Measurements from ENCODE around the gene PRRT4.

Gene PRRT4

DNA sequence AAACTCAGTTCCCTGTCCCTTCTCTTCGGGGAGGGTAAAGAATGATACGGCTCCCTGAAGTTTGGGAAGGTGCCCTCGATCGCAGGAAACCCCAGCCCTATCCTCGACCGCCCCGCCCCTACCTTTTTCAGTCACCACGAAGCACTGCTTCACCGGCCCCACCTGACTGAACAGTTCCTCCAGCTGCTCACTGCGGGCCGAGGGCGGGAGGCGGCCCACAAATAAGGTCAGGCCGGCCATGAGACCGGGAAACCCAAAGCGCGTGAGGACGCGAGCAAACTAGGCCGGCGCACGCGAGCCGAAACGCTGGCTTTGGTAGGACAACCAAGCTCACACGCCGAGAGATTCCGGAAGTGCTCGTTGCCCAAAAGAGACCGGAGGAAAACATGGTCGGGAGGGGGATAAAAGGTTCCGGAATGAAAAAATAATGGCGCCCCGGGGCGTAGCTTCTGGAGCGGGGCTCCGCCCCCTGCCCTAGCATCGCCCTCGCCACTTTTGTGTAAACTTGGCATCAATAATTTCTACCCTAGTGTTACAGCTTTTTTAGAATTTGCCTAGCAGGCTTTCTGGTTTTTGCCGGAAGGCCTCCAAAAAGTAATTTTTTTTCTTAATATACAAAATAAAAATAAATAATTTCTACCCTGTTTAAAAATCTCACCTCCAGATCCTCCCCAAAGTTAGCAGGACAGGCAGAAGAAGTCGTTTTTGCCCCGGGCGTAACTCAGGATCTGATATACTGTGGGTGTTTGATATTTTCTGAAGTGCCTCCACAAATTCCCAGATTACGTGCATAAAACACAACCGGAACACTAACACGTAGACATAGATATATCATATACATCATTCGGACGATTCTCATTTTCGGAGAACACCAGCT is 17.7 kb downstream of the PRRT4 start, which contains the start of gene RBM28 (continued):
- TF ChIP-seq ZNF354C (tag by site-specific recombination; IDR thresholded peaks at IDR 0.05; ENCODE audit: borderline replicate concordance, low read depth) (no peak), MYNN (tag by site-specific recombination; IDR thresholded peaks at IDR 0.05; ENCODE audit: borderline replicate concordance) (peak; percentile 19; the same call in 1 of the 2 replicates), ZNF530 (tag by site-specific recombination; IDR thresholded peaks at IDR 0.05; ENCODE audit: low read depth) (no peak), ZNF624 (tag by site-specific recombination; IDR thresholded peaks at IDR 0.05) (no peak), ZNF777 (tag by site-specific recombination; IDR thresholded peaks at IDR 0.05; ENCODE audit: borderline replicate concordance) (peak; percentile 46; the same call in 1 of the 2 replicates), ZBTB44 (tag by site-specific recombination; IDR thresholded peaks at IDR 0.05) (peak; percentile 69), KLF8 (tag by site-specific recombination; IDR thresholded peaks at IDR 0.05) (peak; percentile 97), ZSCAN23 (tag by site-specific recombination; IDR thresholded peaks at IDR 0.05) (0 out of 2 replicates have a peak, but pooled peaks have one; percentile 16), ZNF23 (tag by site-specific recombination; IDR thresholded peaks at IDR 0.05; ENCODE audit: borderline replicate concordance) (no peak), ZNF155 (tag by site-specific recombination; IDR thresholded peaks at IDR 0.05) (no peak), ZNF544 (tag by site-specific recombination; IDR thresholded peaks at IDR 0.05) (no peak), ZNF26 (tag by site-specific recombination; IDR thresholded peaks at IDR 0.05) (no peak), ZSCAN18 (tag by site-specific recombination; IDR thresholded peaks at IDR 0.05) (peak; percentile 83; the same call in 1 of the 2 replicates), ZNF157 (tag by site-specific recombination; IDR thresholded peaks at IDR 0.05) (no peak), KLF9 (tag by site-specific recombination; IDR thresholded peaks at IDR 0.05; ENCODE audit: low read depth) (peak; percentile 86), ZBTB21 (tag by site-specific recombination; IDR thresholded peaks at IDR 0.05) (peak; percentile 66; the same call in 1 of the 2 replicates), GLIS1 (tag by site-specific recombination; IDR thresholded peaks at IDR 0.05) (peak; percentile 78), ZNF514 (tag by site-specific recombination; IDR thresholded peaks at IDR 0.05) (no peak), ZNF112 (tag by site-specific recombination; IDR thresholded peaks at IDR 0.05) (no peak), ZNF585B (tag by site-specific recombination; IDR thresholded peaks at IDR 0.05) (no peak), ZNF37A (tag by site-specific recombination; IDR thresholded peaks at IDR 0.05) (no peak), ZNF404 (tag by site-specific recombination; IDR thresholded peaks at IDR 0.05) (no peak), SALL2 (tag by site-specific recombination; IDR thresholded peaks at IDR 0.05; ENCODE audit: borderline replicate concordance) (no peak), HIC1 (tag by site-specific recombination; IDR thresholded peaks at IDR 0.05) (peak; percentile 66), ZNF704 (tag by site-specific recombination; IDR thresholded peaks at IDR 0.05) (no peak)
- TF ChIP-seq, protein P1, sequence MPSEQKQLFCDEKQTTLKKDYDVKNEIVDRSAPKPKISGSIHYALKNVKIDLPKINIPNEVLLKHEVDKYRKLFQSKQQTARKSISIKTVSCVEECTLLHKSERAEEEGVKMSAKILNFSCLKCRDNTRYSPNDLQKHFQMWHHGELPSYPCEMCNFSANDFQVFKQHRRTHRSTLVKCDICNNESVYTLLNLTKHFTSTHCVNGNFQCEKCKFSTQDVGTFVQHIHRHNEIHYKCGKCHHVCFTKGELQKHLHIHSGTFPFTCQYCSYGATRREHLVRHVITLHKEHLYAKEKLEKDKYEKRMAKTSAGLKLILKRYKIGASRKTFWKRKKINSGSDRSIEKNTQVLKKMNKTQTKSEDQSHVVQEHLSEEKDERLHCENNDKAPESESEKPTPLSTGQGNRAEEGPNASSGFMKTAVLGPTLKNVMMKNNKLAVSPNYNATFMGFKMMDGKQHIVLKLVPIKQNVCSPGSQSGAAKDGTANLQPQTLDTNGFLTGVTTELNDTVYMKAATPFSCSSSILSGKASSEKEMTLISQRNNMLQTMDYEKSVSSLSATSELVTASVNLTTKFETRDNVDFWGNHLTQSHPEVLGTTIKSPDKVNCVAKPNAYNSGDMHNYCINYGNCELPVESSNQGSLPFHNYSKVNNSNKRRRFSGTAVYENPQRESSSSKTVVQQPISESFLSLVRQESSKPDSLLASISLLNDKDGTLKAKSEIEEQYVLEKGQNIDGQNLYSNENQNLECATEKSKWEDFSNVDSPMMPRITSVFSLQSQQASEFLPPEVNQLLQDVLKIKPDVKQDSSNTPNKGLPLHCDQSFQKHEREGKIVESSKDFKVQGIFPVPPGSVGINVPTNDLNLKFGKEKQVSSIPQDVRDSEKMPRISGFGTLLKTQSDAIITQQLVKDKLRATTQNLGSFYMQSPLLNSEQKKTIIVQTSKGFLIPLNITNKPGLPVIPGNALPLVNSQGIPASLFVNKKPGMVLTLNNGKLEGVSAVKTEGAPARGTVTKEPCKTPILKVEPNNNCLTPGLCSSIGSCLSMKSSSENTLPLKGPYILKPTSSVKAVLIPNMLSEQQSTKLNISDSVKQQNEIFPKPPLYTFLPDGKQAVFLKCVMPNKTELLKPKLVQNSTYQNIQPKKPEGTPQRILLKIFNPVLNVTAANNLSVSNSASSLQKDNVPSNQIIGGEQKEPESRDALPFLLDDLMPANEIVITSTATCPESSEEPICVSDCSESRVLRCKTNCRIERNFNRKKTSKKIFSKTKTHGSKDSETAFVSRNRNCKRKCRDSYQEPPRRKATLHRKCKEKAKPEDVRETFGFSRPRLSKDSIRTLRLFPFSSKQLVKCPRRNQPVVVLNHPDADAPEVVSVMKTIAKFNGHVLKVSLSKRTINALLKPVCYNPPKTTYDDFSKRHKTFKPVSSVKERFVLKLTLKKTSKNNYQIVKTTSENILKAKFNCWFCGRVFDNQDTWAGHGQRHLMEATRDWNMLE (tag by site-specific recombination; conservative IDR thresholded peaks at IDR 0.05; ENCODE audit: low read depth) = peak; percentile 84
